Stimulated activated CD4-positive, alpha-beta T cell treated with anti-CD3 and anti-CD28 coated beads, Interleukin-1b, Interleukin-23, amount 100 ng/mL, for 4 hours (primary cell): ENCODE data around the gene IL3.

Experiments used
- DNase-seq, 2 donors: peaks; one replicate each; pipeline ENCODE4 v3.0.0-alpha.2; 2020; ENCODE audit warnings: low read depth in 2 of 2

The IL3 gene

GRCh38 chr5:132110930-132111329 is 50.5 kb downstream of the IL3 start:
- no peak for DNase-seq

GRCh38 chr5:132112111-132112510 is 51.7 kb downstream of the IL3 start:
- DNase-seq = no peak
